CD4-positive, alpha-beta memory T cell (primary cell): ENCODE results near the gene FAP. TPM values are rescaled to one million over a fixed set of nuclear protein-coding genes. Genes with fewer than 3 reads are reported as not detected.

Experiments
- CTCF ChIA-PET: fragments of 350-600 bp; sonication (Branson Sonifier 250); formaldehyde crosslinking; loops from one replicate; lab custom pipeline; 2021; ENCODE audit warnings: inconsistent platforms; ENCODE audit not compliant: partially characterized antibody; lab: Charles Lee
- POLR2A ChIA-PET: fragments of 350-600 bp; sonication (Branson Sonifier 250); formaldehyde crosslinking; loops from one replicate; lab custom pipeline; 2021; ENCODE audit not compliant: partially characterized antibody; lab: Charles Lee
- DNase-seq, 5 donors: peaks; one replicate each; pipeline versions ENCODE4 v3.0.0 to v3.0.0-alpha.2; 2020 to 2022; ENCODE audit warnings: mixed read lengths in 1 of 5
- H3K27ac ChIP-seq: one replicate; pipeline ENCODE4 v1.7.0; 2013; ENCODE audit warnings: low read depth, low read length
- H3K27me3 ChIP-seq: 2 replicates; pipeline ENCODE4 v1.7.0; 2013; ENCODE audit warnings: mild to moderate bottlenecking, low read length, moderate library complexity; ENCODE audit not compliant: insufficient read depth
- H3K36me3 ChIP-seq: 2 replicates; pipeline ENCODE4 v1.7.0; 2013; ENCODE audit warnings: mild to moderate bottlenecking, low read length, moderate library complexity; ENCODE audit not compliant: insufficient read depth
- H3K4me1 ChIP-seq: 2 replicates; pipeline ENCODE4 v1.7.0; 2013; ENCODE audit warnings: mild to moderate bottlenecking, low read length, moderate library complexity; ENCODE audit not compliant: insufficient read depth
- H3K4me3 ChIP-seq, 2 donors: one replicate each; pipeline ENCODE4 v1.7.0; 2013; ENCODE audit warnings: low read length in 2 of 2, mild to moderate bottlenecking in 1 of 2
- H3K9me3 ChIP-seq, 2 donors: one replicate each; pipeline ENCODE4 v1.7.0; 2013; ENCODE audit warnings: low read length in 2 of 2, control low read depth in 1 of 2; ENCODE audit not compliant: control insufficient read depth in 1 of 2
- H3K27ac Mint-ChIP-seq, 7 donors: one replicate each; pipeline ENCODE4 v1.8.0; 2020 to 2021; ENCODE audit warnings: mixed read lengths in 7 of 7, mild to moderate bottlenecking in 6 of 7, inconsistent platforms in 3 of 7, moderate library complexity in 3 of 7
- H3K27me3 Mint-ChIP-seq, 2 donors: one replicate each; pipeline ENCODE4 v1.8.0; 2020 to 2021; ENCODE audit warnings: mixed read lengths in 2 of 2
- H3K36me3 Mint-ChIP-seq, 2 donors: one replicate each; pipeline ENCODE4 v1.8.0; 2020 to 2021; ENCODE audit warnings: mixed read lengths in 2 of 2, inconsistent platforms in 1 of 2, mild to moderate bottlenecking in 1 of 2
- H3K4me1 Mint-ChIP-seq, 4 donors: one replicate each; pipeline ENCODE4 v1.8.0; 2020 to 2021; ENCODE audit warnings: mixed read lengths in 4 of 4, mild to moderate bottlenecking in 1 of 4
- H3K4me3 Mint-ChIP-seq, 8 donors: one replicate each; pipeline ENCODE4 v1.8.0; 2020 to 2021; ENCODE audit warnings: mixed read lengths in 8 of 8, mild to moderate bottlenecking in 7 of 8, moderate library complexity in 6 of 8, inconsistent platforms in 3 of 8
- H3K9me3 Mint-ChIP-seq, 8 donors: one replicate each; pipeline ENCODE4 v1.8.0; 2020 to 2021; ENCODE audit warnings: mixed read lengths in 8 of 8, mild to moderate bottlenecking in 5 of 8, inconsistent platforms in 3 of 8, moderate library complexity in 1 of 8
- intact Hi-C: fragments of 100-400 bp; cut with micrococcal nuclease; formaldehyde crosslinking; loops from one replicate; pipeline ENCODE4 v1.15.1; 2023
- polyA plus RNA-seq, 2 donors: library from polyadenylated mRNA; unstranded; fragments of 300-500 nt; fragmentation: Illumina TruSeq; gene quantifications; one replicate each; pipeline ENCODE4 v1.2.3, GENCODE V29; 2021
- total RNA-seq, 2 experiments: library from RNA; stranded (reverse); gene quantifications; one replicate each; pipeline ENCODE4 v1.2.3, GENCODE V29; 2021

The FAP gene, protein sequence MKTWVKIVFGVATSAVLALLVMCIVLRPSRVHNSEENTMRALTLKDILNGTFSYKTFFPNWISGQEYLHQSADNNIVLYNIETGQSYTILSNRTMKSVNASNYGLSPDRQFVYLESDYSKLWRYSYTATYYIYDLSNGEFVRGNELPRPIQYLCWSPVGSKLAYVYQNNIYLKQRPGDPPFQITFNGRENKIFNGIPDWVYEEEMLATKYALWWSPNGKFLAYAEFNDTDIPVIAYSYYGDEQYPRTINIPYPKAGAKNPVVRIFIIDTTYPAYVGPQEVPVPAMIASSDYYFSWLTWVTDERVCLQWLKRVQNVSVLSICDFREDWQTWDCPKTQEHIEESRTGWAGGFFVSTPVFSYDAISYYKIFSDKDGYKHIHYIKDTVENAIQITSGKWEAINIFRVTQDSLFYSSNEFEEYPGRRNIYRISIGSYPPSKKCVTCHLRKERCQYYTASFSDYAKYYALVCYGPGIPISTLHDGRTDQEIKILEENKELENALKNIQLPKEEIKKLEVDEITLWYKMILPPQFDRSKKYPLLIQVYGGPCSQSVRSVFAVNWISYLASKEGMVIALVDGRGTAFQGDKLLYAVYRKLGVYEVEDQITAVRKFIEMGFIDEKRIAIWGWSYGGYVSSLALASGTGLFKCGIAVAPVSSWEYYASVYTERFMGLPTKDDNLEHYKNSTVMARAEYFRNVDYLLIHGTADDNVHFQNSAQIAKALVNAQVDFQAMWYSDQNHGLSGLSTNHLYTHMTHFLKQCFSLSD
- total RNA-seq (not detected), polyA plus RNA-seq (not detected)

DNA sequence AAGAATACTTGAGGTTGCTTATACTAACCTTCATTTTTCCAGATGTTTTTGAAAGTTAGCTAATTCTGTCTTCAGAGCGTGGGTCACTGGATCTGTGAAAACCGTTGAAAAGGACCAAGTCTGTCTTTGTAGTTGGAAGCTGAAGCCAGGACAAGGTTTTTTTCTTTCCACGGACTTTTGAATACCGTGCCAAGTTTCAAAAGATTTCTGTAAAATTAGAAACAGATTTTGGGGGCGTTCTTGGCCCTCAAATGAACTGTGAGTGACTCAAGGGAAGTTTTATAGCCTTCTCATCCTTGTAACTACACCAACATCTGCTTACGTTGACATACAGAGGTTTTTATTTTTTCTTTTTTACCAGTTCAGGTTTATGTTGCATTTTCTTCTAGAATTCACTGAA is at the start of gene FAP:
Gene FAP, minus strand, starts transcription at position 152 of the 400 bp plus-strand sequence. Its CDS starts 118 bp downstream, at position 34.
- no peaks in the 10 kb centered on the region for H3K9me3 Mint-ChIP-seq
- peaks cover 16% of the 10 kb centered on the region in 2 donors for H3K27me3 Mint-ChIP-seq
- ChIA-PET POLR2A (no interaction called here), CTCF (interaction anchor here (0.9 to 2.4 kb wide), 2 partner anchors 23 to 90 kb away, joined by 3 to 18 read pairs; no protein-coding TSS in a partner anchor)
- intact Hi-C loops, result no loop called here
- Histone ChIP-seq H3K4me3 (no peak within 1 kb of the TSS), H3K27me3 (no peaks in the 10 kb centered on the region), H3K36me3 (no peaks in the 10 kb centered on the region), H3K4me1 (no peaks in the 10 kb centered on the region), H3K27ac (no peak within 1 kb of the TSS), H3K9me3 (no peaks in the 10 kb centered on the region)
- H3K4me1 Mint-ChIP-seq, result no peaks in the 10 kb centered on the region
- no peak for DNase-seq
- H3K4me3 Mint-ChIP-seq, result no peak within 1 kb of the TSS
- H3K36me3 Mint-ChIP-seq, result no peaks in the 10 kb centered on the region
- H3K27ac Mint-ChIP-seq, result no peak within 1 kb of the TSS

DNA sequence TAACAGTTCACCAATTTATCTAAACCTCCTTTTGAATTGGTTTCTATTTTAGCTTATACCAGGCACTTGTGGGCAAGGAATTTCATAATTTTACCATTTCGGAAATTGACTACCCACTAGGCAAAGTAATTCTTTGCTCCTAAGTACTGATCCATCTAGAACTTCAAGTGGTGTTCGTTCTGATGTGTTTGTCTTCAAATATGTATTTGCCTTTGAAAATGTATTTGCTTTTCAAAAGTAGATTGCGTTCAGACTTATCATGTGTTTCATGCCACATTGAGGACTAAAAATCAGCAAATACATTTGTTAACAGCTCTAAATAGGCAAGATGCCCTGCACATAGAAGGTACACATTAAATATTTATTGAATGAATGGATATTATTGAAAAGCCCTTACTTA is 48.5 kb upstream of the FAP start:
- ChIA-PET POLR2A (no interaction called here), CTCF (interaction anchor here (1.1 to 2.2 kb wide), 2 partner anchors 9 to 11 kb away, joined by 3 to 10 read pairs; no protein-coding TSS in a partner anchor)
- no peak overlapping the region for H3K4me3 ChIP-seq
- Mint-ChIP-seq H3K27ac (no peak overlapping the region), H3K4me1 (peaks cover 0 to 2% (median 0%) of the 10 kb centered on the region in 4 donors), H3K36me3 (peaks cover 26 to 45% of the 10 kb centered on the region in 2 donors), H3K27me3 (no peaks in the 10 kb centered on the region), H3K9me3 (no peaks in the 10 kb centered on the region), H3K4me3 (no peak overlapping the region)
- intact Hi-C loops, result no loop called here
- no peaks in the 10 kb centered on the region for H3K4me1 ChIP-seq
- no peaks in the 10 kb centered on the region for H3K27me3 ChIP-seq
- peaks cover 10% of the 10 kb centered on the region for H3K36me3 ChIP-seq
- DNase-seq, result no peak
- no peaks in the 10 kb centered on the region for H3K9me3 ChIP-seq
- no peak overlapping the region for H3K27ac ChIP-seq

DNA sequence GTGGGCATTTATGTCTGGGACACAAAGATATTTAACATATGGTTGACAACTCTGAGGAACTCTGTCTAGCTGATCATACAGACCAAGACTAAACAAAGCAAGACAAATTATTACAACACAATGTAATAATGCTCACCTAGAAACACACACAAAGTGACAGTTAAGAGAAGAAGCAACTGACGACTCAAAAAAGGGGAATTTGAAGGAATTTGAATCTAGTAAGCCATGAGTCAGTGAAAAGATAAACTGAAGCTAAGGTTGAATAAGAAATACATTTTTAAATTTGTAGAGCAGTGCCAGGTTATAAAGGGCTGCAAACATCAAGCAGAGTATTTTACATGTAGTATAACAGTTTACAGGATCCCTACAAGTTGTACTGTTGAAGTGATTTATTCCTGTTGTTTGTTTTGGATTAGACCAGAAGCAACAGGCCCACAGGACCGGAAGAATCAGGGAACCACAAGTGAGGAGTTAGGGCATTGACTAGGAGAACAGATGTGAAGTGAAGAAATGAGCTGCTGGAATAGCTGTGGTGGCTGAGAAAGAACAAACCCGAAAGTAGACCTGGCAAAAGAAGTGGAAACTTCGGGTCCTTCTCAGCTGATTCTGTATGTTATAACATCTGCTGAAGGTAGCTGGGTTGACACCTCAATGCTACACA is 39.6 kb upstream of the FAP start:
- no peak overlapping the region for H3K4me3 ChIP-seq
- Mint-ChIP-seq H3K27ac (peak overlapping the region in 1 of 7 donors; percentile 77), H3K9me3 (no peaks in the 10 kb centered on the region), H3K4me1 (peaks cover 0 to 2% (median 1%) of the 10 kb centered on the region in 4 donors), H3K36me3 (peaks cover 71 to 83% of the 10 kb centered on the region in 2 donors), H3K4me3 (no peak overlapping the region), H3K27me3 (no peaks in the 10 kb centered on the region)
- H3K27me3 ChIP-seq, result no peaks in the 10 kb centered on the region
- H3K36me3 ChIP-seq, result peaks cover 38% of the 10 kb centered on the region
- no peak overlapping the region for H3K27ac ChIP-seq
- intact Hi-C loops, result no loop called here
- H3K9me3 ChIP-seq, result no peaks in the 10 kb centered on the region
- no peak for DNase-seq
- POLR2A ChIA-PET, result no interaction called here
- CTCF ChIA-PET, result interaction anchor here (0.7 to 1.9 kb wide), 3 partner anchors 12 to 20 kb away, joined by 3 to 7 read pairs (median 3); no protein-coding TSS in a partner anchor
- no peaks in the 10 kb centered on the region for H3K4me1 ChIP-seq

DNA sequence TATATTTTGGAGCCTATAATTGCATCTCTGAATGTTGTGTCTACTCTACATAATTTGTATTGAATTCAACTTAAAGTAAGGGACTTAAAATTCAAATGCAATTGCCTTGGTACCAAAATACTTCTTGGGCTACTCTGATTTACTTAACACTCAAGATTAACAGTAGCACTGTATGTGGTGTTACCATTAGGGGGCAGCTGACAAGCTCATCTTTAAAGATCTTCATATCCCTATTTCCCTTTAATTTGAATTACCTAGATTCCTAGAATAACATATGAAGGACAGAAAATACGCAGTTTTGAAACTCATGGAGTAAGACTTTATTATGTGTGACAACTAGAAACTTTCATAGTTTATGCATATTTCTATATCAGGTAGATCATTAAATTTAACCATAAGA is 37.4 kb upstream of the FAP start:
- Mint-ChIP-seq H3K27ac (no peak overlapping the region), H3K4me1 (peaks cover 0 to 2% (median 0%) of the 10 kb centered on the region in 4 donors), H3K9me3 (no peaks in the 10 kb centered on the region), H3K4me3 (no peak overlapping the region), H3K36me3 (peaks cover 73 to 86% of the 10 kb centered on the region in 2 donors), H3K27me3 (no peaks in the 10 kb centered on the region)
- H3K9me3 ChIP-seq, result no peaks in the 10 kb centered on the region
- H3K4me1 ChIP-seq, result no peaks in the 10 kb centered on the region
- DNase-seq, result no peak
- no peak overlapping the region for H3K27ac ChIP-seq
- H3K36me3 ChIP-seq, result peaks cover 38% of the 10 kb centered on the region
- H3K4me3 ChIP-seq, result no peak overlapping the region
- no peaks in the 10 kb centered on the region for H3K27me3 ChIP-seq
- ChIA-PET POLR2A (no interaction called here), CTCF (interaction anchor here (4.4 kb wide), 1 partner anchor 18 kb away, joined by 19 read pairs; no protein-coding TSS in a partner anchor)
- intact Hi-C loops, result no loop called here

DNA sequence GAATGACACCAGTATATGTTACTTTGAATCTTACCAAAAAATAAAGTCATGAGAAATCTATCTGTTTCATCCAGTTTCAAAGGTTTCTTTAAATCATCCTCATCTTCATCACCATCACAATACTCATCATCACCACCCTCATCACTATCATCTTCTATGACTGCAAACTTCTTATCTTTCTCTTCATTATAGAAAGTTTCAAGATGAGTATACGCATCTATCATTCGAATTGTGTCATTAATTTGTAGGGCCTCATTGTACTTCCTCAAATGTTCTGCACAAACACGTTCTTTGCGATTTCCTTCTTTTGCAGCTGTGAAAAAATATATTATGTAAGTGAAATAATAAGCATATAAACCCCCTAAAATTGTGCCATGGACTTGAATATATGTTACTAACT is 34.1 kb upstream of the FAP start:
- H3K27ac Mint-ChIP-seq, result no peak overlapping the region
- H3K36me3 Mint-ChIP-seq, result peaks cover 73 to 77% of the 10 kb centered on the region in 2 donors
- ChIA-PET CTCF (interaction anchor here (0.8 to 1.0 kb wide), 2 partner anchors 20 to 57 kb away, joined by 3 to 4 read pairs; no protein-coding TSS in a partner anchor), POLR2A (no interaction called here)
- intact Hi-C loops, result no loop called here
- H3K27me3 Mint-ChIP-seq, result no peaks in the 10 kb centered on the region
- Histone ChIP-seq H3K9me3 (no peaks in the 10 kb centered on the region), H3K4me1 (no peaks in the 10 kb centered on the region), H3K27ac (no peak overlapping the region), H3K27me3 (no peaks in the 10 kb centered on the region), H3K36me3 (peaks cover 34% of the 10 kb centered on the region), H3K4me3 (no peak overlapping the region)
- no peak overlapping the region for H3K4me3 Mint-ChIP-seq
- no peaks in the 10 kb centered on the region for H3K4me1 Mint-ChIP-seq
- no peaks in the 10 kb centered on the region for H3K9me3 Mint-ChIP-seq
- no peak for DNase-seq

DNA sequence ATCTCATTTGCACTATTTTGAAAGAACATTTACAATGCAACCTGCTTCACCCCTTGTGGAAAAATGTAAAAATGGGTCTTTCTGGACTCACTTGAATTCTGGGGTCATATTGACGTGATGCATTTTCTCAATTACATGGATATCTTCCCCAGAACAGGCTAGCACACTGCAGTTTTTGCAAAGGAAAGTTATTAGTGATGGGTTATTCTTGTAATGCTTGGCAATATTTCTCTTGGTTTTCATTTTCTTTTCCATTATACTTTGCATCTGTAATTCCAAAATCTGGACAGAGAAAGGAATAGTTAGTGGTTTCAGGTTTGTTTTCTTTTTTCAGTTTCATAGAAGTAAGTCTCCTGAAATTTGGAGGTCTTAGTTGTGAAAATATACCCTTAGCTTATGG is 24.8 kb upstream of the FAP start:
- no peaks in the 10 kb centered on the region for H3K4me1 ChIP-seq
- CTCF ChIA-PET, result no interaction called here
- no peak overlapping the region for H3K4me3 Mint-ChIP-seq
- no peak overlapping the region for H3K27ac ChIP-seq
- H3K4me3 ChIP-seq, result no peak overlapping the region
- peaks cover 0 to 1% (median 0%) of the 10 kb centered on the region in 4 donors for H3K4me1 Mint-ChIP-seq
- peak overlapping the region in 1 of 7 donors; percentile 37 for H3K27ac Mint-ChIP-seq
- H3K9me3 Mint-ChIP-seq, result no peaks in the 10 kb centered on the region
- H3K36me3 Mint-ChIP-seq, result peaks cover 62 to 71% of the 10 kb centered on the region in 2 donors
- POLR2A ChIA-PET, result no interaction called here
- H3K27me3 Mint-ChIP-seq, result no peaks in the 10 kb centered on the region
- H3K9me3 ChIP-seq, result no peaks in the 10 kb centered on the region
- no peak for DNase-seq
- intact Hi-C loops, result no loop called here
- no peaks in the 10 kb centered on the region for H3K27me3 ChIP-seq
- peaks cover 29% of the 10 kb centered on the region for H3K36me3 ChIP-seq
